Neural progenitor cell (in vitro differentiated cells): Measurements from ENCODE around the gene HTR1D. TPM values are rescaled to one million over a fixed set of nuclear protein-coding genes. Genes with fewer than 3 reads are reported as not detected.

Experiments
- DNase-seq: peaks from one replicate; pipeline ENCODE4 v3.0.0-alpha.2; 2016; ENCODE audit warnings: low spot score
- H2AFZ ChIP-seq: fragments of 200-600 bp; sonication (generic); replicated peaks from 2 replicates; pipeline ENCODE4 v1.6.1; 2016; ENCODE audit warnings: antibody characterized with exemption
- H3F3A ChIP-seq: fragments of 200-600 bp; sonication (generic); 2 replicates; pipeline ENCODE4 v1.6.1; 2016; ENCODE audit warnings: antibody characterized with exemption, low read depth
- H3K27ac ChIP-seq: fragments of 200-600 bp; sonication (generic); 2 replicates; pipeline ENCODE4 v1.5.1; 2016; ENCODE audit warnings: mild to moderate bottlenecking
- H3K27me3 ChIP-seq: fragments of 200-600 bp; sonication (generic); 2 replicates; pipeline ENCODE4 v1.6.1; 2016; ENCODE audit warnings: mild to moderate bottlenecking, moderate library complexity
- H3K36me3 ChIP-seq: fragments of 200-600 bp; sonication (generic); 2 replicates; pipeline ENCODE4 v1.5.1; 2016
- H3K4me1 ChIP-seq: fragments of 200-600 bp; sonication (generic); 2 replicates; pipeline ENCODE4 v1.6.1; 2016; ENCODE audit warnings: mixed run types
- H3K4me2 ChIP-seq: fragments of 200-600 bp; sonication (generic); 2 replicates; pipeline ENCODE4 v1.6.1; 2016
- H3K4me3 ChIP-seq: fragments of 200-600 bp; sonication (generic); 2 replicates; pipeline ENCODE4 v1.5.1; 2016
- H3K79me2 ChIP-seq: fragments of 200-600 bp; sonication (generic); 2 replicates; pipeline ENCODE4 v1.6.1; 2016; ENCODE audit warnings: low read depth
- H3K9ac ChIP-seq: fragments of 200-600 bp; sonication (generic); 2 replicates; pipeline ENCODE4 v1.6.1; 2016
- H3K9me3 ChIP-seq: fragments of 200-600 bp; sonication (generic); 2 replicates; pipeline ENCODE4 v1.5.1; 2016; ENCODE audit warnings: low read depth
- H4K20me1 ChIP-seq: fragments of 200-600 bp; sonication (generic); 2 replicates; pipeline ENCODE4 v1.6.1; 2016; ENCODE audit warnings: low read depth
- H3K27ac Mint-ChIP-seq: 3 replicates; pipeline ENCODE4 v1.8.0; 2021; ENCODE audit warnings: mixed read lengths
- H3K27me3 Mint-ChIP-seq: 2 replicates; pipeline ENCODE4 v1.8.0; 2022; ENCODE audit warnings: low read depth, mild to moderate bottlenecking, inconsistent platforms, moderate library complexity, mixed read lengths; ENCODE audit not compliant: insufficient read depth
- H3K36me3 Mint-ChIP-seq: 3 replicates; pipeline ENCODE4 v1.8.0; 2021; ENCODE audit warnings: mixed read lengths
- H3K4me1 Mint-ChIP-seq: 3 replicates; pipeline ENCODE4 v1.8.0; 2021; ENCODE audit warnings: mixed read lengths
- H3K4me3 Mint-ChIP-seq: 3 replicates; pipeline ENCODE4 v1.8.0; 2021; ENCODE audit warnings: mild to moderate bottlenecking, moderate library complexity, mixed read lengths
- H3K9me3 Mint-ChIP-seq: 3 replicates; pipeline ENCODE4 v1.8.0; 2020; ENCODE audit warnings: mixed read lengths
- EZH2 ChIP-seq: fragments of 200-600 bp; sonication (generic); IDR thresholded peaks from 2 replicates; pipeline ENCODE4 v1.6.1; 2017; ENCODE audit warnings: antibody characterized with exemption, mild to moderate bottlenecking, moderate library complexity
- EZH2phosphoT487 ChIP-seq: fragments of 200-600 bp; sonication (generic); IDR thresholded peaks from 2 replicates; pipeline ENCODE4 v1.6.1; 2017; ENCODE audit warnings: antibody characterized with exemption
- total RNA-seq: library from RNA; depleted of rRNA; stranded (reverse); fragments of >200 nt; gene quantifications from 2 replicates; pipeline ENCODE4 v1.2.3, GENCODE V29; 2015; ENCODE audit warnings: low replicate concordance
- TF ChIP-seq, protein P1 (sequence below): fragments of 200-600 bp; sonication (generic); IDR thresholded peaks from 2 replicates; pipeline ENCODE4 v1.5.1; 2017; ENCODE audit warnings: antibody characterized with exemption, mild to moderate bottlenecking

Gene HTR1D
- total RNA-seq, 1 donor from 2014 or later: 1.1 TPM

DNA sequence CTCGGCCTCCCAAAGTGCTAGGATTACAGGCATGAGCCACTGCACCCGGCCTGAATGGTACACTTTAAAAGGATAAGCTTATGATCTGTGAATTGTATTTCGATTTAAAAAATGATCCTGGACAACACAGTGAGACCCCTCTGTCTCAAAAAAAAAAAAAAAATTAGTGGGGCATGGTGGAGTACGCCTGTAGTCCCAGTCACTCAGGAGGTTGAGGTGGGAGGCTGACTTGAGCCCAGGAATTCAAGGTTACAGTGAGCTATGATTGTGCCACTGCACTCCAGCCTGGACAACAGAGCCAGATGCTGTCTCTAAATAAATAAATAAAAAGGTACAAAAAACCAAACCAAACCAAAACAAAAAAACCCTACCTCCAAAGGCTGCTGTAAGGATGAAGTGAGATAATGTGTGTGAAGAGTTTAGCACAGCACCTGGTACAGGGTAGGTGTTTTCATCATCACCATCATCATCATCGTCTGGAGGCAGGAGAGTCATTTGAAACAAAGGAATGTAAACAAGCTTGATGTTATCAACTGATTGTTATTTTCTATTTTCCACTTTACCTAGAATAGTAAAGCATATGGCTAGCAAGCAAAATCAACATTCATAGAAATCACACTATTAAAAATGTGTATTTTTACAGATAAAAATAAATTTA lies 22.5 kb upstream of the HTR1D start:
- Histone ChIP-seq H4K20me1 (no peaks in the 10 kb centered on the region), H2AFZ (no peak overlapping the region), H3F3A (no peaks in the 10 kb centered on the region), H3K9ac (no peak overlapping the region), H3K36me3 (no peaks in the 10 kb centered on the region), H3K79me2 (no peaks in the 10 kb centered on the region), H3K4me1 (no peaks in the 10 kb centered on the region), H3K27ac (no peak overlapping the region), H3K9me3 (no peaks in the 10 kb centered on the region), H3K27me3 (no peaks in the 10 kb centered on the region), H3K4me2 (no peak overlapping the region), H3K4me3 (no peak overlapping the region)
- TF ChIP-seq EZH2phosphoT487 (no peak), EZH2 (no peak)
- TF ChIP-seq, protein P1, sequence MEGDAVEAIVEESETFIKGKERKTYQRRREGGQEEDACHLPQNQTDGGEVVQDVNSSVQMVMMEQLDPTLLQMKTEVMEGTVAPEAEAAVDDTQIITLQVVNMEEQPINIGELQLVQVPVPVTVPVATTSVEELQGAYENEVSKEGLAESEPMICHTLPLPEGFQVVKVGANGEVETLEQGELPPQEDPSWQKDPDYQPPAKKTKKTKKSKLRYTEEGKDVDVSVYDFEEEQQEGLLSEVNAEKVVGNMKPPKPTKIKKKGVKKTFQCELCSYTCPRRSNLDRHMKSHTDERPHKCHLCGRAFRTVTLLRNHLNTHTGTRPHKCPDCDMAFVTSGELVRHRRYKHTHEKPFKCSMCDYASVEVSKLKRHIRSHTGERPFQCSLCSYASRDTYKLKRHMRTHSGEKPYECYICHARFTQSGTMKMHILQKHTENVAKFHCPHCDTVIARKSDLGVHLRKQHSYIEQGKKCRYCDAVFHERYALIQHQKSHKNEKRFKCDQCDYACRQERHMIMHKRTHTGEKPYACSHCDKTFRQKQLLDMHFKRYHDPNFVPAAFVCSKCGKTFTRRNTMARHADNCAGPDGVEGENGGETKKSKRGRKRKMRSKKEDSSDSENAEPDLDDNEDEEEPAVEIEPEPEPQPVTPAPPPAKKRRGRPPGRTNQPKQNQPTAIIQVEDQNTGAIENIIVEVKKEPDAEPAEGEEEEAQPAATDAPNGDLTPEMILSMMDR: no peak
- no peaks in the 10 kb centered on the region for H3K9me3 Mint-ChIP-seq
- no peaks in the 10 kb centered on the region for H3K4me1 Mint-ChIP-seq
- no peaks in the 10 kb centered on the region for H3K36me3 Mint-ChIP-seq
- DNase-seq: no peak
- no peak overlapping the region for H3K27ac Mint-ChIP-seq
- no peak overlapping the region for H3K4me3 Mint-ChIP-seq
- H3K27me3 Mint-ChIP-seq: peaks cover 7% of the 10 kb centered on the region

DNA sequence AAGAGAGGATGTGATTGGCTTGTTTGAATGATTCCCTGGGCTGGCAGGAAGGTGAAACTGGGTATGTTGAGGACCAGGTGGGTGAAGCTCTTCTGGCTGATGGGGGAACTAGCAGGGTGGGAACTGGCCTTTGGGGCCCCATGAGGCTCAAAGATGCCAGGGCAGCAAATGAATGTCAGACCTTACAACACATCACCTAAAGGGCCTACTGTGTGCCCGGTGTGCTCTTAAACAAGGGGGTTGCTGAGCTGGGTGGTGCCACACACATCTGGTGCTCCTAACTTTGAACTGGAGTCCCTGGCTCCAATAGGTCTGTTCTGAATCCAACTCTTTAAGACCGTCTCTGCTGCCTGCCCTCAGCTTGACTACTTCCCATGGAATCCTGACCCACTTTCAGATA lies 21.3 kb upstream of the HTR1D start:
- Histone ChIP-seq H4K20me1 (no peaks in the 10 kb centered on the region), H3K9ac (no peak overlapping the region), H3K27me3 (no peaks in the 10 kb centered on the region), H3K79me2 (no peaks in the 10 kb centered on the region), H3K36me3 (no peaks in the 10 kb centered on the region), H3F3A (no peaks in the 10 kb centered on the region), H3K9me3 (no peaks in the 10 kb centered on the region), H2AFZ (no peak overlapping the region), H3K4me1 (no peaks in the 10 kb centered on the region), H3K27ac (no peak overlapping the region), H3K4me2 (no peak overlapping the region), H3K4me3 (no peak overlapping the region)
- DNase-seq: no peak
- Mint-ChIP-seq H3K9me3 (no peaks in the 10 kb centered on the region), H3K4me1 (no peaks in the 10 kb centered on the region), H3K27me3 (peaks cover 3% of the 10 kb centered on the region), H3K4me3 (no peak overlapping the region), H3K27ac (no peak overlapping the region), H3K36me3 (no peaks in the 10 kb centered on the region)
- TF ChIP-seq EZH2phosphoT487: no peak
- no peak for TF ChIP-seq EZH2
- TF ChIP-seq, protein P1: no peak

DNA sequence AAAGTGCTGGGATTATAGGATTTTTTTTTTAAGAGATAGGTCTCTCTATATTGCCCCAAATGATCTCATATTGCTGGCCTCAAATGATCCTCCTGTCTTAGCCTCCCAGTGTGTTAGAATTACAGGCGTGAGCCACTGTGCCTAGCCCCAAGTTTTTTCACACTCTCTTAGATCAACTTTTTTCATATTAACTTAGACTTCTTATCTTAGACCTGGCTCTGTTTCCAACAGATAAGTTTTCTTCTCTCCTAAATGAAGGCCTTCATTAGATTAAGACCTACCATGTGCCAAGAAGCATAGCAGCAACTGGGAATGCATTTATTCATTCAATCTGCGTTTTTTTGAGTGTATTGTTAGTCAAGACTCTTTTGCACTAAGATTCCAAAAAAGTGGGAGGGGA lies 20.2 kb upstream of the HTR1D start:
- H3K4me2 ChIP-seq: no peak overlapping the region
- H3K4me1 ChIP-seq: no peaks in the 10 kb centered on the region
- Mint-ChIP-seq H3K9me3 (no peaks in the 10 kb centered on the region), H3K4me1 (no peaks in the 10 kb centered on the region), H3K27ac (no peak overlapping the region), H3K4me3 (no peak overlapping the region), H3K27me3 (peaks cover 5% of the 10 kb centered on the region), H3K36me3 (no peaks in the 10 kb centered on the region)
- TF ChIP-seq EZH2 (no peak), EZH2phosphoT487 (no peak)
- TF ChIP-seq, protein P1: no peak
- H3K4me3 ChIP-seq: no peak overlapping the region
- no peak for DNase-seq
- H3K36me3 ChIP-seq: no peaks in the 10 kb centered on the region
- no peak overlapping the region for H3K9ac ChIP-seq
- no peaks in the 10 kb centered on the region for H3K79me2 ChIP-seq
- no peak overlapping the region for H3K27ac ChIP-seq
- no peaks in the 10 kb centered on the region for H3K27me3 ChIP-seq
- H3K9me3 ChIP-seq: no peaks in the 10 kb centered on the region
- no peaks in the 10 kb centered on the region for H3F3A ChIP-seq
- H2AFZ ChIP-seq: no peak overlapping the region
- no peaks in the 10 kb centered on the region for H4K20me1 ChIP-seq
